ENCODE results near the gene AMT.

GRCh38 chr3:49428752-49429080, 6.4 kb upstream of the AMT start:
- TF ChIP-seq PPARA (CRISPR knock-in tag; IDR thresholded peaks at IDR 0.05; ENCODE audit: borderline replicate concordance) (no peak), RARB (CRISPR knock-in tag; IDR thresholded peaks at IDR 0.05) (no peak), ZC3H10 (CRISPR knock-in tag; IDR thresholded peaks at IDR 0.05) (no peak), SNAI2 (CRISPR knock-in tag; IDR thresholded peaks at IDR 0.05) (no peak), TCF4 (CRISPR knock-in tag; IDR thresholded peaks at IDR 0.05; ENCODE audit: borderline replicate concordance) (no peak), BACH2 (CRISPR knock-in tag; IDR thresholded peaks at IDR 0.05; ENCODE audit: borderline replicate concordance) (no peak), ESRRG (CRISPR knock-in tag; IDR thresholded peaks at IDR 0.05) (no peak), ZNF70 (CRISPR knock-in tag; IDR thresholded peaks at IDR 0.05) (no peak), ZFP30 (CRISPR knock-in tag; IDR thresholded peaks at IDR 0.05) (no peak), TSHZ2 (CRISPR knock-in tag; IDR thresholded peaks at IDR 0.05) (no peak), ARNTL (CRISPR knock-in tag; IDR thresholded peaks at IDR 0.05; ENCODE audit: borderline replicate concordance, low read depth) (no peak), ZNF565 (CRISPR knock-in tag; conservative IDR thresholded peaks at IDR 0.05; ENCODE audit: low read depth) (no peak)
- TF ChIP-seq, protein P1, sequence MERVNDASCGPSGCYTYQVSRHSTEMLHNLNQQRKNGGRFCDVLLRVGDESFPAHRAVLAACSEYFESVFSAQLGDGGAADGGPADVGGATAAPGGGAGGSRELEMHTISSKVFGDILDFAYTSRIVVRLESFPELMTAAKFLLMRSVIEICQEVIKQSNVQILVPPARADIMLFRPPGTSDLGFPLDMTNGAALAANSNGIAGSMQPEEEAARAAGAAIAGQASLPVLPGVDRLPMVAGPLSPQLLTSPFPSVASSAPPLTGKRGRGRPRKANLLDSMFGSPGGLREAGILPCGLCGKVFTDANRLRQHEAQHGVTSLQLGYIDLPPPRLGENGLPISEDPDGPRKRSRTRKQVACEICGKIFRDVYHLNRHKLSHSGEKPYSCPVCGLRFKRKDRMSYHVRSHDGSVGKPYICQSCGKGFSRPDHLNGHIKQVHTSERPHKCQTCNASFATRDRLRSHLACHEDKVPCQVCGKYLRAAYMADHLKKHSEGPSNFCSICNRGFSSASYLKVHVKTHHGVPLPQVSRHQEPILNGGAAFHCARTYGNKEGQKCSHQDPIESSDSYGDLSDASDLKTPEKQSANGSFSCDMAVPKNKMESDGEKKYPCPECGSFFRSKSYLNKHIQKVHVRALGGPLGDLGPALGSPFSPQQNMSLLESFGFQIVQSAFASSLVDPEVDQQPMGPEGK (CRISPR knock-in tag; IDR thresholded peaks at IDR 0.05; ENCODE audit: borderline replicate concordance) = no peak

All from SK-N-SH treated with all-trans-retinoic acid at 6 μM for 48 hours (cell line).